Vagina (tissue), 2 donors: ENCODE measurements around the gene STYK1. TPM values are rescaled to one million over a fixed set of nuclear protein-coding genes. Genes with fewer than 3 reads are reported as not detected.

ENCODE experiments used
- DNase-seq, 2 donors: peaks; one replicate each; pipeline ENCODE4 v3.0.0-alpha.2; 2017; ENCODE audit errors: extremely low spot score in 2 of 2
- H3K27ac ChIP-seq: fragments of 200-600 bp; sonication (generic); one replicate; pipeline ENCODE4 v1.5.1; 2019
- H3K27me3 ChIP-seq: fragments of 200-600 bp; sonication (generic); one replicate; pipeline ENCODE4 v1.5.1; 2019
- H3K36me3 ChIP-seq, 2 donors: fragments of 200-600 bp; sonication (generic); one replicate each; pipeline ENCODE4 v1.5.1; 2017 to 2019
- H3K4me1 ChIP-seq: fragments of 200-600 bp; sonication (generic); one replicate; pipeline ENCODE4 v1.5.1; 2019
- H3K4me3 ChIP-seq, 2 donors: fragments of 200-600 bp; sonication (generic); 1 replicate in 1 of 2; 2 replicates in 1 of 2; pipeline ENCODE4 v1.5.1; 2016 to 2019
- H3K9me3 ChIP-seq: fragments of 200-600 bp; sonication (generic); one replicate; pipeline ENCODE4 v1.5.1; 2019
- CTCF ChIP-seq, 3 experiments: fragments of 450-650 bp in 2 of 3; fragments of 200-600 bp in 1 of 3; sonication (generic) in 1 of 3; IDR thresholded peaks; one replicate each; pipeline ENCODE4 v1.5.1; 2017 to 2019; ENCODE audit warnings: antibody characterized with exemption in 3 of 3, mild to moderate bottlenecking in 2 of 3, moderate library complexity in 2 of 3
- POLR2A ChIP-seq, 2 donors: fragments of 450-650 bp; IDR thresholded peaks; one replicate each; pipeline ENCODE4 v1.6.1; 2017; ENCODE audit warnings: antibody characterized with exemption in 2 of 2, mild to moderate bottlenecking in 2 of 2, moderate library complexity in 2 of 2
- POLR2AphosphoS5 ChIP-seq, 2 donors: sonication (generic); formaldehyde crosslinking; IDR thresholded peaks; one replicate each; pipeline ENCODE4 v1.9.0; 2017; ENCODE audit warnings: antibody characterized with exemption in 2 of 2, mild to moderate bottlenecking in 2 of 2, low read depth in 1 of 2; ENCODE audit not compliant: insufficient read depth in 1 of 2
- intact Hi-C: fragments of 100-400 bp; cut with DNase I; formaldehyde crosslinking; loops from one replicate; pipeline ENCODE4 v1.15.1; 2023
- total RNA-seq: library from RNA; depleted of rRNA; stranded (reverse); fragments of >200 nt; gene quantifications from one replicate; pipeline ENCODE4 v1.2.3, GENCODE V29; 2016

Gene STYK1
- total RNA-seq, 1 donor from 2014 or later = 6.4 TPM

GRCh38 chr12:10716277-10716676, 42.4 kb upstream of the STYK1 start:
- TF ChIP-seq CTCF (IDR thresholded peaks at IDR 0.05) (no peak), POLR2AphosphoS5 (IDR thresholded peaks at IDR 0.05; ENCODE audit: insufficient read depth in 1 of 2, low read depth in 1 of 2) (no peak), POLR2A (IDR thresholded peaks at IDR 0.05) (no peak)
- Histone ChIP-seq H3K4me3 (peak overlapping the region in 1 of 2 donors; percentile 12), H3K9me3 (no peaks in the 10 kb centered on the region), H3K4me1 (peaks cover 52% of the 10 kb centered on the region), H3K27me3 (no peaks in the 10 kb centered on the region), H3K27ac (peak overlapping the region; percentile 99), H3K36me3 (peaks cover 0 to 48% of the 10 kb centered on the region in 2 donors)
- intact Hi-C loops = no loop called here
- no peak for DNase-seq

DNA sequence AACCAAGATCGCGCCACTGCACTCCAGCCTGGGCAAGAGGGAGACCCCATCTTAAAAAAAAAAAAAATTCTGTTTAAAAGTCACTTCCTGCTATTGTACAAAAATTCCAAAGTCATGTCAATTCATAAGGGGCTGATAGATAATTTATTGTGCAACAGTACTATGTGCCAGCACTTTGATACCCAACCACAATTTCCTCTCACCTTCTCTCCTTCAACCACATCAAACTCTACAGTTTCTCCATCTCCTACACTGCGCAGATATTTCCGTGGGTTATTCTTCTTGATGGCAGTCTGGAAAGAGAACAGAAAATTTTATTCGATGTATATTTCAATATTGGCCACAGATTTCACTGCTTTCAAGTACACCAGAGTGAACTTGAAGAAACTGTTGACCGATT, 41.6 kb upstream of the STYK1 start:
- no peak overlapping the region for H3K4me3 ChIP-seq
- peaks cover 0 to 56% of the 10 kb centered on the region in 2 donors for H3K36me3 ChIP-seq
- intact Hi-C loops = no loop called here
- peak overlapping the region; percentile 99 for H3K27ac ChIP-seq
- no peak for DNase-seq
- peaks cover 47% of the 10 kb centered on the region for H3K4me1 ChIP-seq
- no peaks in the 10 kb centered on the region for H3K9me3 ChIP-seq
- no peaks in the 10 kb centered on the region for H3K27me3 ChIP-seq
- no peak for TF ChIP-seq CTCF (IDR thresholded peaks at IDR 0.05)
- TF ChIP-seq POLR2A (IDR thresholded peaks at IDR 0.05) = no peak
- TF ChIP-seq POLR2AphosphoS5 (IDR thresholded peaks at IDR 0.05; ENCODE audit: insufficient read depth in 1 of 2, low read depth in 1 of 2) = no peak

DNA sequence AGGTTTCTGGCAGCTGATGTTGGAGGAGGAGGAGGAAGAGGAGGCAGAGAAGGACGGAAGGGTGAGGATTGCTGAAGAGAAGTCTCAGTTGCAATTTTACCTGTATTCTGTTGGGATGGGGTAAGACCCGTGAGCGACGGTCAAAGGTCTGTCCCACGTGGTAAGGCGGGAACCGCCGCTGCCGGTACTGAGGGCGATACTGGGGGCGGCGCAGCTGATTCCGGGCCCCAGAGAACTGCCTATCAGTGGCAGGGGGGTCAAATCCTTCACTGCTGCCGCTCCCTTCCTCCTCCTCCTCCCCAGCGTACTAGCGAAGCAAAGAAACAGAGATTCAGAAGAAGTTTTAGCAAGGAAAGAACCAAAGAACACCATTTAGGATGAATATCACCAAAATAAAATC, 36.0 kb upstream of the STYK1 start:
- H3K27me3 ChIP-seq = no peaks in the 10 kb centered on the region
- DNase-seq = no peak
- no peak overlapping the region for H3K27ac ChIP-seq
- H3K4me3 ChIP-seq = no peak overlapping the region
- TF ChIP-seq POLR2A (IDR thresholded peaks at IDR 0.05) (no peak), POLR2AphosphoS5 (IDR thresholded peaks at IDR 0.05; ENCODE audit: insufficient read depth in 1 of 2, low read depth in 1 of 2) (no peak), CTCF (IDR thresholded peaks at IDR 0.05) (no peak)
- intact Hi-C loops = no loop called here
- peaks cover 26% of the 10 kb centered on the region for H3K4me1 ChIP-seq
- H3K9me3 ChIP-seq = no peaks in the 10 kb centered on the region
- H3K36me3 ChIP-seq = peaks cover 3 to 81% of the 10 kb centered on the region in 2 donors

GRCh38 chr12:10708862-10709261, 35.0 kb upstream of the STYK1 start:
- H3K9me3 ChIP-seq = no peaks in the 10 kb centered on the region
- peaks cover 26% of the 10 kb centered on the region for H3K4me1 ChIP-seq
- H3K27me3 ChIP-seq = no peaks in the 10 kb centered on the region
- intact Hi-C loops = no loop called here
- H3K27ac ChIP-seq = no peak overlapping the region
- H3K4me3 ChIP-seq = no peak overlapping the region
- no peak for TF ChIP-seq POLR2AphosphoS5 (IDR thresholded peaks at IDR 0.05; ENCODE audit: insufficient read depth in 1 of 2, low read depth in 1 of 2)
- no peak for TF ChIP-seq CTCF (IDR thresholded peaks at IDR 0.05)
- no peak for TF ChIP-seq POLR2A (IDR thresholded peaks at IDR 0.05)
- DNase-seq = no peak
- H3K36me3 ChIP-seq = peaks cover 3 to 73% of the 10 kb centered on the region in 2 donors

GRCh38 chr12:10705655-10706054, 31.8 kb upstream of the STYK1 start:
- no peak overlapping the region for H3K4me3 ChIP-seq
- no peak for DNase-seq
- H3K36me3 ChIP-seq = peaks cover 3 to 71% of the 10 kb centered on the region in 2 donors
- H3K27ac ChIP-seq = peak overlapping the region; percentile 17
- intact Hi-C loops = no loop called here
- H3K4me1 ChIP-seq = peaks cover 26% of the 10 kb centered on the region
- H3K27me3 ChIP-seq = no peaks in the 10 kb centered on the region
- H3K9me3 ChIP-seq = no peaks in the 10 kb centered on the region
- TF ChIP-seq POLR2AphosphoS5 (IDR thresholded peaks at IDR 0.05; ENCODE audit: insufficient read depth in 1 of 2, low read depth in 1 of 2) (no peak), POLR2A (IDR thresholded peaks at IDR 0.05) (no peak)
